Measurements from ENCODE around the gene FBXO3.

DNA sequence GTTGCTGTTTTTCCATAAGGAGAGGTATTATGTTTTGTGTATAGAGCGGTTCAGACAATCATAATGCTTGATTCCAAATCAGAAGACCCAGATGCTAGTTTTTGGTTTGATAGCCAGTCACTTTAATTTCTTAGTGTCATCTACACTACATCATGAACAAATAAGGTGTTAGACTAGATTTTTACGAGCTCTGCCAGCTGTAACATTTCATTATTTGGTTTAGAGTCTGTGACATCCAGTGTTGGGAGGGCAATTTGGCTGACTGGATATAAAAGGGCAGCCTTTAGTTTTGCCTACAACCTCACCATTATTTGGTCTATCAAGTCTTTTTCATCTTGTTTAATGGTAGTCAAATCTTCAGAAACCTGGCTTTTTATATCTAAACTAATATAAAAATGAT is 30.2 kb upstream of the FBXO3 start:
- no peak for TF ChIP-seq CTCF (IDR thresholded peaks at IDR 0.05 in 2 of 3, conservative IDR thresholded peaks at IDR 0.05 in 1 of 3; ENCODE audit: borderline replicate concordance in 1 of 3, insufficient read depth in 1 of 3, low read depth in 2 of 3, low read length in 2 of 3)
- no peak for TF ChIP-seq CEBPB (IDR thresholded peaks at IDR 0.05; ENCODE audit: low read depth)
